Measurements from ENCODE around the gene PRKAR2B.
"Not testable (repeated sequence)": the region's sequence is repeated elsewhere in the genome, so short reads cannot be mapped to it uniquely, and the experiment has no call there.

The PRKAR2B gene

GRCh38 chr7:107123392-107123791 lies 78.9 kb downstream of the PRKAR2B start:
- no peak for DNase-seq

- DNase-seq = no peak
Observed at GRCh38 chr7:107125475-107125874, 81.0 kb downstream of the PRKAR2B start.

GRCh38 chr7:107128217-107128616 lies 83.7 kb downstream of the PRKAR2B start:
- DNase-seq = no peak

GRCh38 chr7:107128748-107129147 lies 84.2 kb downstream of the PRKAR2B start:
- DNase-seq = no peak

- DNase-seq = no peak
Observed at GRCh38 chr7:107130487-107131220, 86.1 kb downstream of the PRKAR2B start.

- DNase-seq = no peak
Observed at GRCh38 chr7:107133396-107133795, 88.9 kb downstream of the PRKAR2B start.

- DNase-seq = no peak
Observed at GRCh38 chr7:107138696-107139420, 94.4 kb downstream of the PRKAR2B start.

- DNase-seq = not testable (repeated sequence)
Observed at GRCh38 chr7:107143875-107144274, 99.4 kb downstream of the PRKAR2B start.

GRCh38 chr7:107145067-107145838 lies 100.7 kb downstream of the PRKAR2B start:
- no peak for DNase-seq

- no peak for DNase-seq
Observed at GRCh38 chr7:107147464-107148393, 103.2 kb downstream of the PRKAR2B start.

- DNase-seq = no peak
Observed at GRCh38 chr7:107148721-107149120, 104.2 kb downstream of the PRKAR2B start.

- no peak for DNase-seq
Observed at GRCh38 chr7:107149863-107150262, 105.4 kb downstream of the PRKAR2B start.

GRCh38 chr7:107150375-107151073 lies 106.0 kb downstream of the PRKAR2B start:
- peak; percentile 66 for DNase-seq

- DNase-seq = no peak
Observed at GRCh38 chr7:107151538-107151937, 107.0 kb downstream of the PRKAR2B start.

- DNase-seq = no peak
Observed at GRCh38 chr7:107152011-107152410, 107.5 kb downstream of the PRKAR2B start.

- DNase-seq = no peak
Observed at GRCh38 chr7:107154826-107155225, 110.3 kb downstream of the PRKAR2B start.

GRCh38 chr7:107155726-107156125 lies 111.2 kb downstream of the PRKAR2B start:
- DNase-seq = not testable (repeated sequence)

- DNase-seq = no peak
Observed at GRCh38 chr7:107157091-107157490, 112.6 kb downstream of the PRKAR2B start.

- DNase-seq = no peak
Observed at GRCh38 chr7:107158028-107158427, 113.5 kb downstream of the PRKAR2B start.

- no peak for DNase-seq
Observed at GRCh38 chr7:107160389-107160788, 115.9 kb downstream of the PRKAR2B start.

GRCh38 chr7:107161415-107161814 lies 116.9 kb downstream of the PRKAR2B start:
- DNase-seq = no peak

- no peak for DNase-seq
Observed at GRCh38 chr7:107162475-107162874, 118.0 kb downstream of the PRKAR2B start.
